AG20443 (cell line): ENCODE measurements around the gene KLHL10.
A peak's percentile ranks its signal among the peaks of the same experiment; 100 is the strongest.
"Not testable (repeated sequence)": the region's sequence is repeated elsewhere in the genome, so short reads cannot be mapped to it uniquely, and the experiment has no call there.

ENCODE experiments used
- DNase-seq: peaks from one replicate; pipeline ENCODE4 v3.0.0; 2012; ENCODE audit warnings: low spot score, mixed read lengths

The KLHL10 gene

GRCh38 chr17:41813152-41813680 is 24.4 kb upstream of the KLHL10 start:
- DNase-seq: no peak

- no peak for DNase-seq
Measured at GRCh38 chr17:41813699-41814124, 23.9 kb upstream of the KLHL10 start.

GRCh38 chr17:41814195-41814594 is 23.4 kb upstream of the KLHL10 start:
- DNase-seq: no peak

- no peak for DNase-seq
Measured at GRCh38 chr17:41816637-41817320, 20.8 kb upstream of the KLHL10 start.

- no peak for DNase-seq
Measured at GRCh38 chr17:41818024-41818423, 19.6 kb upstream of the KLHL10 start.

- DNase-seq: no peak
Measured at GRCh38 chr17:41821776-41822175, 15.8 kb upstream of the KLHL10 start.

GRCh38 chr17:41822216-41823140 is 15.1 kb upstream of the KLHL10 start:
- no peak for DNase-seq

GRCh38 chr17:41823141-41823524 is 14.5 kb upstream of the KLHL10 start:
- no peak for DNase-seq

- DNase-seq: no peak
Measured at GRCh38 chr17:41823580-41823979, 14.0 kb upstream of the KLHL10 start.

- peak; percentile 78 for DNase-seq
Measured at GRCh38 chr17:41824086-41824485, 13.5 kb upstream of the KLHL10 start.

- no peak for DNase-seq
Measured at GRCh38 chr17:41825175-41825845, 12.3 kb upstream of the KLHL10 start.

GRCh38 chr17:41829961-41830360 is 7.7 kb upstream of the KLHL10 start:
- DNase-seq: not testable (repeated sequence)

GRCh38 chr17:41835214-41835799 is 2.3 kb upstream of the KLHL10 start:
- DNase-seq: peak; percentile 49

- peak; percentile 97 for DNase-seq
Measured at GRCh38 chr17:41835800-41836549, 1.6 kb upstream of the KLHL10 start, which contains the start of gene NT5C3B. NT5C3B (minus strand) TSS chr17:41836232; CDS start chr17:41836193, 39 bp downstream.

GRCh38 chr17:41836550-41837196 is 952 bp upstream of the KLHL10 start:
- DNase-seq: no peak

GRCh38 chr17:41839448-41839847 is 1.8 kb downstream of the KLHL10 start:
- DNase-seq: not testable (repeated sequence)

GRCh38 chr17:41840781-41841180 is 3.2 kb downstream of the KLHL10 start:
- DNase-seq: not testable (repeated sequence)

GRCh38 chr17:41844971-41845370 is 7.3 kb downstream of the KLHL10 start:
- no peak for DNase-seq

GRCh38 chr17:41848788-41849187 is 11.2 kb downstream of the KLHL10 start:
- DNase-seq: no peak

GRCh38 chr17:41849251-41849990 is 11.8 kb downstream of the KLHL10 start:
- DNase-seq: no peak
